ENCODE measurements around the gene CGNL1.
A peak's percentile ranks its signal among the peaks of the same experiment; 100 is the strongest.

CGNL1 gene

GRCh38 chr15:57386976-57387375 lies 10.7 kb downstream of the CGNL1 start:
- DNase-seq = no peak

- peak; percentile 68 for DNase-seq
Observed at GRCh38 chr15:57387564-57388076, 11.3 kb downstream of the CGNL1 start.

GRCh38 chr15:57388464-57388863 lies 12.2 kb downstream of the CGNL1 start:
- no peak for DNase-seq

- DNase-seq = no peak
Observed at GRCh38 chr15:57389991-57390390, 13.7 kb downstream of the CGNL1 start.

- DNase-seq = no peak
Observed at GRCh38 chr15:57390583-57390982, 14.3 kb downstream of the CGNL1 start.

- DNase-seq = no peak
Observed at GRCh38 chr15:57391537-57391936, 15.2 kb downstream of the CGNL1 start.

GRCh38 chr15:57393061-57393460 lies 16.8 kb downstream of the CGNL1 start:
- no peak for DNase-seq

- DNase-seq = no peak
Observed at GRCh38 chr15:57395292-57395691, 19.0 kb downstream of the CGNL1 start.

GRCh38 chr15:57398336-57398735 lies 22.0 kb downstream of the CGNL1 start:
- no peak for DNase-seq

- DNase-seq = no peak
Observed at GRCh38 chr15:57401546-57401945, 25.2 kb downstream of the CGNL1 start.

- no peak for DNase-seq
Observed at GRCh38 chr15:57403017-57403416, 26.7 kb downstream of the CGNL1 start.

GRCh38 chr15:57403566-57404325 lies 27.4 kb downstream of the CGNL1 start:
- DNase-seq = no peak

- DNase-seq = no peak
Observed at GRCh38 chr15:57405133-57405532, 28.8 kb downstream of the CGNL1 start.

- DNase-seq = no peak
Observed at GRCh38 chr15:57406062-57406772, 29.9 kb downstream of the CGNL1 start.

GRCh38 chr15:57410373-57410772 lies 34.1 kb downstream of the CGNL1 start:
- no peak for DNase-seq

- DNase-seq = no peak
Observed at GRCh38 chr15:57411945-57412768, 35.9 kb downstream of the CGNL1 start.

- no peak for DNase-seq
Observed at GRCh38 chr15:57415602-57416001, 39.3 kb downstream of the CGNL1 start.

GRCh38 chr15:57418635-57419034 lies 42.3 kb downstream of the CGNL1 start:
- no peak for DNase-seq

- DNase-seq = no peak
Observed at GRCh38 chr15:57419335-57419734, 43.0 kb downstream of the CGNL1 start.

GRCh38 chr15:57421110-57421509 lies 44.8 kb downstream of the CGNL1 start:
- DNase-seq = no peak

GRCh38 chr15:57421551-57421950 lies 45.2 kb downstream of the CGNL1 start:
- no peak for DNase-seq

- no peak for DNase-seq
Observed at GRCh38 chr15:57422113-57422754, 45.9 kb downstream of the CGNL1 start.

GRCh38 chr15:57423599-57424140 lies 47.4 kb downstream of the CGNL1 start:
- DNase-seq = no peak

Measured in NCI-H2227 treated with DMSO at 0.1 percent for 48 hours (cell line).